Activated T-cell treated with anti-CD3 and anti-CD28 coated beads, Interleukin-2, amount 50 U/mL, for 1 hour (primary cell): ENCODE measurements around the gene BEAN1.
"Not testable (repeated sequence)": the region's sequence is repeated elsewhere in the genome, so short reads cannot be mapped to it uniquely, and the experiment has no call there.

Experiments used
- DNase-seq: peaks from one replicate; pipeline ENCODE4 v3.0.0-alpha.2; 2020

The BEAN1 gene

GRCh38 chr16:66442502-66443268 lies 15.6 kb downstream of the BEAN1 start:
- no peak for DNase-seq

DNA sequence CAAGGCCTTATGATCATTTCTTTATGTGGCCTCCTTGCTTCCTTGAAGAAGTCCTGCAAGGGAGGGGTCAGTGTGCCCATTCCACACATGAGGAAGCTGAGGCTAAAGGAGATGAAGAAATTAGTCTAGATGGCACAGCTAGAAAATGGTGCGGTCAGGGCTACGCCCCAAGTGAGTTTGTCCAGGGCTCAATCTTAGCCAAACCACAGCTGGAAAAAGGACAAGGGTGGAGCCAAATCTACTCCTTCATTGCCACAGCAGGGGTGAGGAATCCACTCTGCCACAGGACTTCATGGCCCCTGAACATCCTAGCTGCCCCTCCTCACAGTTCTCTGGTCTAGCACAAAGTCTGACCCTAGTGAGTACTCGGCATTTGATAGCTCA lies 16.2 kb downstream of the BEAN1 start:
- DNase-seq = no peak

GRCh38 chr16:66444049-66444481 lies 17.0 kb downstream of the BEAN1 start:
- no peak for DNase-seq

GRCh38 chr16:66446737-66447136 lies 19.6 kb downstream of the BEAN1 start:
- DNase-seq = no peak

- no peak for DNase-seq
Measured at GRCh38 chr16:66447491-66447890, 20.4 kb downstream of the BEAN1 start.

GRCh38 chr16:66451548-66451947 lies 24.5 kb downstream of the BEAN1 start:
- no peak for DNase-seq

GRCh38 chr16:66453230-66453629 lies 26.1 kb downstream of the BEAN1 start:
- not testable (repeated sequence) for DNase-seq

DNA sequence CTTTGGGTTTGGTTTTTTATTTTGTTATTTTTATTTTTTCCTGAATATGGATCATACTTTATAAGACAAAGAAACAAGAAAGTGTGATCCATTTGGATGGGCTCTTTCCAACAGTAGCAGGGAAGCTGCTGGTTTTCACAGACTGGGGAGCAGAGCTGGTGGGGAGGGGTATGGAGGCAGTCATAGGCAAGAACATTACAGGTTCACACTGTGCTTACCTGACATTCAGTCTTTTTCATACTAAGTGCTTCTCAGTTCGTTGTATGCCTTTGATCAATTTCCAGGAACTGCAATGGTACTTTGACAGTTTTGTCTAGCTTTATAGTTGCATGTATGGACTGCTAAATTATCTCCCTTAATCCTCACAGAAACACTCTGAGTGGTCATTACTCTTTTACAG lies 27.7 kb downstream of the BEAN1 start:
- no peak for DNase-seq

DNA sequence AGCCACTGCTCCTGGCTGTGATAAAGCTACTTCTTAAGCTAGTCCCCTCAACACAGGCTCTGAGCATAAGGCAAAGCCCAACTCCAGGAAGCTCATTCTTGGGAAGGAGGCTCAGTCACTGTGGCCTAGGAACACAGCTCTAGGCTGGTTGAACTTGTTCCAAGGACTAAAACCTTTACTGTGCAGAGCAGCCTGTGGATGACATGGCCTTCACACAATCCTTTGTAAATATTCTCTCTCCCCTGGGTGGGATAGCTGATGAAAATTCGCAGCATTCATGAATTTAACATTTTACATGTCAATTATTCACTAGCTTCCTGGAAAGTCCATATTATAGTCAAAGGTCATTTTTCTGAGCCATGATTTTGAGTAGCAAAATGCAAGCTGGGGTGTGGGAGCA lies 28.9 kb downstream of the BEAN1 start:
- no peak for DNase-seq

GRCh38 chr16:66457888-66458287 lies 30.8 kb downstream of the BEAN1 start:
- DNase-seq = no peak

- DNase-seq = no peak
Measured at GRCh38 chr16:66458292-66458691, 31.2 kb downstream of the BEAN1 start.

DNA sequence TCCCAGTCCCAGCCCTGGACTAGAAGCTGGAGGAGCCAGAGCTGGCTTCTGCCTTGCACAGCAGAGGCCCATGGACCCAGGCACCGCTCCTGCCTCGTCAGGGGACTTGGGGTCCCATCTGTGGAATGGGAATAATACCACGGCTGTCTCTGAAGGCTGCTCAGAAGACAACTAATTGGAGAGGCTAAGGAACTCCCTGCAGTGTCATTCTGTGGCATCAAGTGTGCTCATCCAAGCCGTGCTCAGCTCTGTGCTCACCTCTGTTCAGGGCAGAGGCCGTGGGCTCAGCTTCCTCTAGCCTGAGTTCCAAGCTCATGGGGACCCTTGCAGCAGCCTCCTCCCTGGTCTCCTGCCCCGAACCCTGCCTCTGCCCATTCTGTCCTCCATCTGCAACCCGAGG lies 31.8 kb downstream of the BEAN1 start:
- DNase-seq = no peak

- DNase-seq = no peak
Measured at GRCh38 chr16:66459878-66460277, 32.8 kb downstream of the BEAN1 start.

GRCh38 chr16:66460703-66461102 lies 33.6 kb downstream of the BEAN1 start:
- DNase-seq = no peak

- no peak for DNase-seq
Measured at GRCh38 chr16:66462912-66463311, 35.8 kb downstream of the BEAN1 start.

GRCh38 chr16:66465946-66466345 lies 38.9 kb downstream of the BEAN1 start:
- not testable (repeated sequence) for DNase-seq

DNA sequence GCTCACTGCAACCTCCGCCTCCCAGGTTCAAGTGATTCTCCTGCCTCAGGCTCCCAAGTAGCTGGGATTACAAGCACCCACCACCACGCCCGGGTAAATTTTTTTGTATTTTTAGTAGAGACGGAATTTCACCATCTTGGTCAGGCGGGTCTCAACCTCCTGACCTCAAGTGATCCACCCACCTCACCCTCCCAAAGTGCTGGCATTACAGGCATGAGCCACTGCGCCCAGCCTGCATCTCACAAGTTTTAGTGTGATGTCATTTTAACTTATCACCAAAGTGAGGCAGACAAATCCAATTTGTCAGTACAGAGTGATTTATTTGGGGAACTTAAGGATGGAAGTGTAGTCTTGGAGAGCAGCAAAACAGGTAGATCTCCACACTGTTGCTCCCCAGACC lies 39.5 kb downstream of the BEAN1 start:
- DNase-seq = not testable (repeated sequence)

DNA sequence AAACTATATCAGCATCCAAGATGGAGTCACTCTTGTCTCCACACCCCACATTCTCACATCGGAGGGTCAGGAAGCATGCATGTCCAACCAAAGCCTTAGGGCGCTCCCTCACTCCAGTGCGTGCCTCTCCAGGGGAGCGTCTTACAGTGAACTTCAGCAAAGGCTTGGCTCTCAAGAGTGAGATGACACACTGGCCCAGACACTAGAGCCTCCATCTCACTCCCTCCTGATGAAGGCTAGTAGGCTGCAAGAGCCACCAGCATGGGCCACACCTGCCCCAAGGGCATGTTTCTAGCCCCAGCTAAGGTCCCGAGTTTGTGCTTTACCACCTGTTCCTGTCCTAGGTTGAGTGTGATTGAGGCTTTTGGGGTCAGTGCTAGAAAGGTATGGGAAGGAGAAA lies 40.5 kb downstream of the BEAN1 start:
- no peak for DNase-seq

DNA sequence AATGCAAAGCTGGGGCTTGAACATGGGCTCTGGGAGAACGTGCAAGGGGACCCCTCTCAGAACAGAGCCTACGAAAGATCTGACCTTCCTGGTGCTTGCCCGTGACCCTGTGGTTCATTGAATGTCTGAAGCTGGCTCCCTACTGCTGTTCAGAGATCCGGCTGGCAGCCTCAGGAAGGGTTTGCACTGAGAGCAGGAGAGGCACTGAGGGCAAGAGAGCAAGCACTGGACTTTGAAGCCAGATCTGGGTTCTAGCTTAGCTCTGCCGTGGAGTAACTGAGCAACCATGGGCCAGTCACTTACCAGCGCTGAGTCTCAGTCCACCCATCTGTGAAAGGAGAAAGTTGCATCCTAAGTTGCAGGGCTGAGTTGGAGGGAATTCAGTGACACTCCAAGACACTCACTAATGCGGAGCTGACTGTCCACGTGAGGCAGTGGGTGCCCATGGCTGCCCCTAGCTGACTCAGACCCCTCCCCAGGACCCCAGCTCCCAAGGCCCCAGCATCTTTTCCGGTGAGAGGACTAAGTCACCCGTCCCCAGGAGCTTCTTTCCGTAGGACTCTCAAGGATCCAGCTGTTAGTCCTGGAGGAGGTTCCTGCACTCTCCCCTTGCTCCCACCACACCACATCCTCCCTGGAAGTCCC lies 41.3 kb downstream of the BEAN1 start:
- DNase-seq = no peak

DNA sequence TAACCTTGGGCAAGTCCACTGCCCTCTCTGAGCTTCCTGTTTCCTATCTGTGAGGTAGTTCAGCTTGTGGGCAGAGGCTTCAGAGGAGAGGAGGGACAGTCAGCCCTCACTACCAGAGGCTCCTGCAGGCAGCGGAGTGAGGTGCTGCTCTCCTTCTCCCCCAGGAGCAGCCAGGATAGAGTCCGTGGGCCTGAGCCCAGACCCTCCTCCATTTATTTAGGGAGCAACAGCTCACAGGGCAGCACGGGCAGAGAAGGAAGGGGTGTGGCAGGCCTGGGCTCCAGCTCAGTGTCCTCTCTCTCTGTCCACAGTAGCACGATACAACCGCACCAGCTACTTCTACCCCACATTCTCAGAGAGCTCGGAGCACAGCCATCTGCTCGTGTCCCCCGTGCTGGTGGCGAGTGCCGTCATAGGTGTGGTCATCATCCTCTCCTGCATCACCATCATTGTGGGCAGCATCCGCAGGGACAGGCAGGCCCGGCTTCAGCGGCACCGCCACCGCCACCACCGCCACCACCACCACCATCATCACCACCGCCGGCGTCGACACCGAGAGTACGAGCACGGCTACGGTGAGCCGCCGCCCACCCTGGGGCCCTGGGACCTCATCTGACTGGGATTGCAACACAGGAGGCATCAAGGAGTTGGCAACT lies 42.3 kb downstream of the BEAN1 start:
- DNase-seq = no peak

GRCh38 chr16:66469947-66470546 lies 43.0 kb downstream of the BEAN1 start:
- no peak for DNase-seq

- no peak for DNase-seq
Measured at GRCh38 chr16:66470556-66470955, 43.5 kb downstream of the BEAN1 start.

DNA sequence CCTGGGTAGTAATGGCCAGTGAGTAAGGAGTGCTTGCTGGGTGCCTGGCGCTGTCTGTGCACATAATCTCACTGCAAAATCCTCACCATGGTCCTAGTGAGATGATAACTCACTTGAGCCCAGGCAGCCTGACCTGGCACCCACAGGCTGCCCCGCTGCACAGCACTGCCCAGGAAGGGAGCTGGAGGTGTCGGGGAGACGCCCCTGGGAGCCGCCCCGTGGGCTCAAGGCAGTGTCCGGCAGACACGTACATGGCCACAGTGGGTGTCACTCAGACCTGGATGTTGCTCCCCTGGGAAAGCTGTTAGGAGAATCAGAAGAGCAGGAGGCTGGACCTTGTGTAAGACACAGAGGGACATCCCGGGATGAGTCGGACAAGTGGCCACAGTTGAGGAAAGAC lies 44.2 kb downstream of the BEAN1 start:
- DNase-seq = no peak
